Endothelial cell of umbilical vein (primary cell): ENCODE measurements around the gene IFIT1B. TPM values are rescaled to one million over a fixed set of nuclear protein-coding genes. Genes with fewer than 3 reads are reported as not detected.

Experiments
- BruUV-seq: library from RNA; stranded (reverse); fragments of 400-500 nt; replicated peaks from 2 replicates; lab custom pipeline; 2021; lab: Mats Ljungman, UMichigan
- CTCF ChIA-PET: fragments of 300-600, 350-600 bp; sonication (Branson Sonifier 250); formaldehyde crosslinking; loops from one replicate; lab custom pipeline; 2021; ENCODE audit warnings: antibody characterized with exemption, inconsistent platforms; lab: Charles Lee
- POLR2A ChIA-PET: fragments of 300-600, 350-600 bp; sonication (Branson Sonifier 250); formaldehyde crosslinking; loops from one replicate; lab custom pipeline; 2021; ENCODE audit warnings: antibody characterized with exemption, inconsistent platforms; lab: Charles Lee
- DNase-seq: peaks from one replicate; pipeline ENCODE4 v3.0.0-alpha.2; 2011; ENCODE audit warnings: low read depth, low spot score
- FAIRE-seq: peaks from 2 replicates; lab custom pipeline; 2011; peaks lifted over from hg19 to GRCh38; lab: Jason Lieb, UNC
- H2AFZ ChIP-seq: 2 replicates; pipeline ENCODE4 v1.6.0; 2012; ENCODE audit warnings: low read depth, low read length, control low read depth, inconsistent platforms
- H3K27ac ChIP-seq: 2 replicates; pipeline ENCODE4 v1.5.1; 2011; ENCODE audit warnings: low read depth, mild to moderate bottlenecking, control low read depth, low read length, moderate library complexity; ENCODE audit not compliant: insufficient read depth
- H3K27me3 ChIP-seq, 2 experiments: 2 replicates each; pipeline versions ENCODE4 v1.6.0 to v1.6.1; 2011; ENCODE audit warnings: low read length in 2 of 2, mixed read lengths in 1 of 2; ENCODE audit not compliant: control insufficient read depth in 2 of 2, insufficient read depth in 2 of 2
- H3K36me3 ChIP-seq, 2 experiments: 2 replicates in 1 of 2; 3 replicates in 1 of 2; pipeline ENCODE4 v1.5.1; 2011; ENCODE audit warnings: low read length in 2 of 2, mild to moderate bottlenecking in 1 of 2, moderate library complexity in 1 of 2; ENCODE audit not compliant: control insufficient read depth in 2 of 2, insufficient read depth in 2 of 2; ENCODE audit errors: extremely low read depth in 1 of 2
- H3K4me1 ChIP-seq: 3 replicates; pipeline ENCODE4 v1.5.1; 2011; ENCODE audit warnings: mild to moderate bottlenecking, low read length; ENCODE audit not compliant: control insufficient read depth, insufficient read depth; ENCODE audit errors: extremely low read depth
- H3K4me2 ChIP-seq: 2 replicates; pipeline ENCODE4 v1.6.1; 2011; ENCODE audit warnings: low read length, control low read depth, mixed read lengths; ENCODE audit not compliant: insufficient read depth
- H3K4me3 ChIP-seq, 3 experiments: fragments of 200-600 bp in 1 of 3; sonication (generic), shearing (Covaris generic) in 1 of 3; replicated peaks in 1 of 3; 2 replicates each; pipeline ENCODE4 v1.5.1; 2011 to 2016; ENCODE audit warnings: control low read depth in 3 of 3, low read length in 3 of 3, mild to moderate bottlenecking in 2 of 3, inconsistent platforms in 1 of 3, low read depth in 1 of 3, moderate library complexity in 1 of 3; ENCODE audit not compliant: insufficient read depth in 1 of 3
- H3K79me2 ChIP-seq: 2 replicates; pipeline ENCODE4 v1.6.0; 2012; ENCODE audit warnings: low read length, inconsistent platforms; ENCODE audit not compliant: control insufficient read depth, insufficient read depth
- H3K9ac ChIP-seq: replicated peaks from 2 replicates; pipeline ENCODE3; 2011; ENCODE audit warnings: low read length, control low read depth; ENCODE audit not compliant: insufficient read depth; ENCODE audit errors: extremely low read depth
- H3K9me1 ChIP-seq: replicated peaks from 3 replicates; pipeline ENCODE4 v1.6.0; 2011; ENCODE audit warnings: mild to moderate bottlenecking, low read length; ENCODE audit not compliant: control insufficient read depth, insufficient read depth; ENCODE audit errors: extremely low read depth
- H3K9me3 ChIP-seq: replicated peaks from 2 replicates; pipeline ENCODE4 v1.5.1; 2012; ENCODE audit warnings: low read length, inconsistent platforms; ENCODE audit not compliant: control insufficient read depth, insufficient read depth
- H4K20me1 ChIP-seq: replicated peaks from 2 replicates; pipeline ENCODE3; 2011; ENCODE audit warnings: mild to moderate bottlenecking, low read length; ENCODE audit not compliant: control insufficient read depth, insufficient read depth; ENCODE audit errors: extremely low read depth
- CTCF ChIP-seq, 2 donors: IDR thresholded peaks; 1 replicate in 1 of 2; 2 replicates in 1 of 2; pipeline ENCODE4 v1.5.1; 2011; ENCODE audit warnings: low read length in 2 of 2, mild to moderate bottlenecking in 2 of 2, moderate library complexity in 2 of 2, control low read depth in 1 of 2, inconsistent platforms in 1 of 2, low read depth in 1 of 2; ENCODE audit not compliant: insufficient read depth in 1 of 2; ENCODE audit errors: extremely low read depth in 1 of 2
- EZH2 ChIP-seq: IDR thresholded peaks from 2 replicates; pipeline ENCODE4 v1.6.1; 2012; ENCODE audit warnings: borderline replicate concordance, low read depth, mild to moderate bottlenecking, moderate library complexity, low read length, inconsistent platforms; ENCODE audit not compliant: severe bottlenecking
- FOS ChIP-seq: IDR thresholded peaks from 2 replicates; pipeline ENCODE4 v1.6.1; 2011; ENCODE audit warnings: mild to moderate bottlenecking, low read length, moderate library complexity, borderline replicate concordance; ENCODE audit not compliant: insufficient read depth
- GATA2 ChIP-seq: IDR thresholded peaks from 2 replicates; pipeline ENCODE4 v1.7.0; 2011; ENCODE audit warnings: low read depth, mild to moderate bottlenecking, moderate library complexity, mixed read lengths, low read length; ENCODE audit not compliant: insufficient read length, insufficient read depth
- JUN ChIP-seq: IDR thresholded peaks from 2 replicates; pipeline ENCODE4 v1.6.1; 2011; ENCODE audit warnings: borderline replicate concordance, low read depth; ENCODE audit not compliant: insufficient read length, insufficient read depth
- MAX ChIP-seq: IDR thresholded peaks from 2 replicates; pipeline ENCODE4 v1.6.1; 2011; ENCODE audit not compliant: insufficient read depth, insufficient read length
- MYC ChIP-seq: IDR thresholded peaks from one replicate; pipeline ENCODE4 v1.6.1; 2011; ENCODE audit warnings: mild to moderate bottlenecking, low read depth, low read length
- POLR2A ChIP-seq: IDR thresholded peaks from 2 replicates; pipeline ENCODE4 v1.6.1; 2012; ENCODE audit warnings: low read depth, mild to moderate bottlenecking, control low read depth, low read length
- POLR2AphosphoS5 ChIP-seq: IDR thresholded peaks from 2 replicates; pipeline ENCODE4 v1.6.1; 2012; ENCODE audit warnings: low read depth, mild to moderate bottlenecking, control low read depth, low read length, moderate library complexity; ENCODE audit not compliant: insufficient read depth
- dilution Hi-C: fragments of 300-500 bp; cut with MboI; formaldehyde crosslinking; loops from one replicate; pipeline ENCODE4 v1.15.0; 2019; ENCODE audit warnings: low sequenced_read_pairs; ENCODE audit not compliant: extremely low pct_ligation_motif_present
- intact Hi-C: fragments of 100-400 bp; cut with micrococcal nuclease; formaldehyde crosslinking; loops from one replicate; pipeline ENCODE4 v1.10.0; 2022
- polyA plus RNA-seq, 4 experiments: library from polyadenylated mRNA; depleted of rRNA in 3 of 4; stranded (reverse) in 3 of 4; unstranded in 1 of 4; fragments of >200 nt; gene quantifications; 2 replicates each; pipeline versions ENCODE4 v1.2.1 to v1.2.3, GENCODE V29; 2011 to 2012; ENCODE audit warnings: missing spikeins in 1 of 4
- total RNA-seq: library from RNA; stranded (reverse); gene quantifications from 2 replicates; pipeline ENCODE4 v1.2.3, GENCODE V29; 2021

IFIT1B gene
- total and polyA plus RNA-seq, 2 donors (not counting 3 experiments of a cell fraction or from before 2014, with no cell fraction given): not detected

- dilution Hi-C loops (no loop called here), intact Hi-C loops (no loop called here)
- ChIA-PET POLR2A (no interaction called here), CTCF (no interaction called here)
- Histone ChIP-seq H3K27ac (no peak overlapping the region), H3K9ac (no peak overlapping the region), H4K20me1 (no peaks in the 10 kb centered on the region), H3K4me2 (no peak overlapping the region), H3K4me3 (no peak overlapping the region), H3K9me1 (no peaks in the 10 kb centered on the region), H3K4me1 (peaks cover 2% of the 10 kb centered on the region), H3K27me3 (no peaks in the 10 kb centered on the region), H3K79me2 (no peaks in the 10 kb centered on the region), H3K36me3 (no peaks in the 10 kb centered on the region), H2AFZ (no peak overlapping the region), H3K9me3 (no peaks in the 10 kb centered on the region)
- no peak for TF ChIP-seq POLR2A
- no peak for TF ChIP-seq CTCF (IDR thresholded peaks at IDR 0.05; ENCODE audit: extremely low read depth in 1 of 2, insufficient read depth in 1 of 2, low read depth in 1 of 2, low read length in 2 of 2)
- TF ChIP-seq GATA2: no peak
- TF ChIP-seq MAX: no peak
- no peak for TF ChIP-seq JUN
- no peak for TF ChIP-seq MYC
- no peak for TF ChIP-seq POLR2AphosphoS5
- TF ChIP-seq FOS: no peak
- no peak for TF ChIP-seq EZH2
- no TSS peak for BruUV-seq
- DNase-seq (no peak), FAIRE-seq (no peak)
These were observed 39.1 kb upstream of the IFIT1B start for GRCh38 chr10:89338713-89339112.
